Ishikawa (cell line): ENCODE results near the gene CACNA1F.

ENCODE experiments used
- CEBPB ChIP-seq: IDR thresholded peaks from 2 replicates; pipeline ENCODE4 v1.6.1; 2012
- CREB1 ChIP-seq: IDR thresholded peaks from 2 replicates; pipeline ENCODE4 v1.6.1; 2012; ENCODE audit warnings: low read depth
- EGR1 ChIP-seq: IDR thresholded peaks from 2 replicates; pipeline ENCODE4 v1.6.1; 2012
- EP300 ChIP-seq: IDR thresholded peaks from 2 replicates; pipeline ENCODE4 v1.6.1; 2012; ENCODE audit warnings: borderline replicate concordance
- FOXM1 ChIP-seq: IDR thresholded peaks from 2 replicates; pipeline ENCODE4 v1.6.1; 2012; ENCODE audit warnings: low read depth, borderline replicate concordance
- NFIC ChIP-seq: IDR thresholded peaks from 2 replicates; pipeline ENCODE4 v1.6.1; 2012
- RAD21 ChIP-seq: IDR thresholded peaks from 2 replicates; pipeline ENCODE4 v1.6.1; 2012; ENCODE audit warnings: low read depth
- TAF1 ChIP-seq: IDR thresholded peaks from 2 replicates; pipeline ENCODE4 v1.6.1; 2012; ENCODE audit warnings: low read depth, mild to moderate bottlenecking
- TCF12 ChIP-seq: IDR thresholded peaks from 2 replicates; pipeline ENCODE4 v1.6.1; 2012; ENCODE audit warnings: low read depth
- TEAD4 ChIP-seq: IDR thresholded peaks from 2 replicates; pipeline ENCODE4 v1.6.1; 2012
- YY1 ChIP-seq: IDR thresholded peaks from 2 replicates; pipeline ENCODE4 v1.6.1; 2012; ENCODE audit warnings: low read depth
- ZBTB7A ChIP-seq: IDR thresholded peaks from 2 replicates; pipeline ENCODE4 v1.6.1; 2012; ENCODE audit warnings: low read depth
- TF ChIP-seq, protein P1 (sequence below): IDR thresholded peaks from 2 replicates; pipeline ENCODE4 v1.6.1; 2012; ENCODE audit warnings: low read depth, mild to moderate bottlenecking
- TF ChIP-seq, protein P2 (sequence below): IDR thresholded peaks from 2 replicates; pipeline ENCODE4 v1.6.1; 2012
- TF ChIP-seq, protein P3 (sequence below): IDR thresholded peaks from 2 replicates; pipeline ENCODE4 v1.6.1; 2012

Gene CACNA1F

DNA sequence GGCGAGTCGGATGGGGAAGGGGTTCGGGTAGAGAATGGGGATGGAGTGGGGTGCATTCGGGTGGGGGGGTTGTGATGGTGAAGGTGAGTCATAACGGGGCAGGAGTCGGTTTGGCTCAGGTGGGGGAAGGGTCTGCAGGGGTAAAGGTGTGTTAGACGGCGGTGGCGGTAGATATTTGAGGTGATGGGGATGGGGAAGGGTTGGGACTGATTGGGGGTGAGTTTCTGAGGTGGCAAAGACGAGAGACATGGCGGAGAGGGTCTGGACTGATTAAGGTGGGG lies 33.9 kb downstream of the CACNA1F start:
- TF ChIP-seq YY1 (no peak), TEAD4 (no peak)
- TF ChIP-seq, protein P1, sequence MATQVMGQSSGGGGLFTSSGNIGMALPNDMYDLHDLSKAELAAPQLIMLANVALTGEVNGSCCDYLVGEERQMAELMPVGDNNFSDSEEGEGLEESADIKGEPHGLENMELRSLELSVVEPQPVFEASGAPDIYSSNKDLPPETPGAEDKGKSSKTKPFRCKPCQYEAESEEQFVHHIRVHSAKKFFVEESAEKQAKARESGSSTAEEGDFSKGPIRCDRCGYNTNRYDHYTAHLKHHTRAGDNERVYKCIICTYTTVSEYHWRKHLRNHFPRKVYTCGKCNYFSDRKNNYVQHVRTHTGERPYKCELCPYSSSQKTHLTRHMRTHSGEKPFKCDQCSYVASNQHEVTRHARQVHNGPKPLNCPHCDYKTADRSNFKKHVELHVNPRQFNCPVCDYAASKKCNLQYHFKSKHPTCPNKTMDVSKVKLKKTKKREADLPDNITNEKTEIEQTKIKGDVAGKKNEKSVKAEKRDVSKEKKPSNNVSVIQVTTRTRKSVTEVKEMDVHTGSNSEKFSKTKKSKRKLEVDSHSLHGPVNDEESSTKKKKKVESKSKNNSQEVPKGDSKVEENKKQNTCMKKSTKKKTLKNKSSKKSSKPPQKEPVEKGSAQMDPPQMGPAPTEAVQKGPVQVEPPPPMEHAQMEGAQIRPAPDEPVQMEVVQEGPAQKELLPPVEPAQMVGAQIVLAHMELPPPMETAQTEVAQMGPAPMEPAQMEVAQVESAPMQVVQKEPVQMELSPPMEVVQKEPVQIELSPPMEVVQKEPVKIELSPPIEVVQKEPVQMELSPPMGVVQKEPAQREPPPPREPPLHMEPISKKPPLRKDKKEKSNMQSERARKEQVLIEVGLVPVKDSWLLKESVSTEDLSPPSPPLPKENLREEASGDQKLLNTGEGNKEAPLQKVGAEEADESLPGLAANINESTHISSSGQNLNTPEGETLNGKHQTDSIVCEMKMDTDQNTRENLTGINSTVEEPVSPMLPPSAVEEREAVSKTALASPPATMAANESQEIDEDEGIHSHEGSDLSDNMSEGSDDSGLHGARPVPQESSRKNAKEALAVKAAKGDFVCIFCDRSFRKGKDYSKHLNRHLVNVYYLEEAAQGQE = no peak

DNA sequence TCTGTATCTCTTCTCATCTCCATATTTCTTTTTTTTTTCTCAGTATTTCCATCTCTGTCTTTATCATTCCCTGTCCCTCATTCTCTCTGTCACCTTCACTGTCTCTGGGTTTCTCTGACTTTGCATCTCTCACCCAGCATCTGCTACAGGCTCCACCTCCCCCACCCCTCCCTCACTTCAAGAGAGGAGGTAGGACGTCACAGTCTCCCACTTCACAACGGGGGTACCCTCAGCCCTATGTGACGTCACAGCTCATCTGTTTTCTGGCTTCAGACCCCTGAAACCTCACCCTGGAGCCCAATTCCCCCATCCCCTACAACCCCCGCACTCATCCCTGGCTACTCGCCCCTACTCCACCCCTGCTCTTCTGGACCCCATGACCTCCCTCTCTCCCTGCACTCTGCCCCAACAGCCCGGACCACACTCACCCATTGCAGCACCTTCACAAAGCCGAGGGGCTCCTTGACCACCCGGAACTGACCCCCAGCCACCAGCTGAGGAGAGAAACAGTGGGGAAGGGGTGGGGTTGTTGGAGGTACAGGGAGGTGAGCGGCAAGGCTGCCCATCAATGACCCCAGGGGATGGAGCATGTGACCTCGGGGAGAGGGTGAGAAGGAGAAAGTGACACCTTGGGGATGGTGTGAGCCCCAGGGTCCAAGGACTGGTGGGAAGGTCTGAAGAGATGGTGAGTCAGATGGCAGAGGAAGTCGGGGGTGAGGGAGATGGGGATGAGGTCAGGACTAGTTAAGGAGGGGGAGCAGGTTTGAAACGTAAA lies 34.4 kb downstream of the CACNA1F start:
- TF ChIP-seq YY1 (no peak), RAD21 (no peak), ZBTB7A (no peak), NFIC (no peak), TCF12 (no peak)
- TF ChIP-seq, protein P2, sequence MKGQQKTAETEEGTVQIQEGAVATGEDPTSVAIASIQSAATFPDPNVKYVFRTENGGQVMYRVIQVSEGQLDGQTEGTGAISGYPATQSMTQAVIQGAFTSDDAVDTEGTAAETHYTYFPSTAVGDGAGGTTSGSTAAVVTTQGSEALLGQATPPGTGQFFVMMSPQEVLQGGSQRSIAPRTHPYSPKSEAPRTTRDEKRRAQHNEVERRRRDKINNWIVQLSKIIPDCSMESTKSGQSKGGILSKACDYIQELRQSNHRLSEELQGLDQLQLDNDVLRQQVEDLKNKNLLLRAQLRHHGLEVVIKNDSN = no peak
- TF ChIP-seq, protein P3, sequence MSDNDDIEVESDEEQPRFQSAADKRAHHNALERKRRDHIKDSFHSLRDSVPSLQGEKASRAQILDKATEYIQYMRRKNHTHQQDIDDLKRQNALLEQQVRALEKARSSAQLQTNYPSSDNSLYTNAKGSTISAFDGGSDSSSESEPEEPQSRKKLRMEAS = no peak
- TF ChIP-seq, protein P1 = no peak

DNA sequence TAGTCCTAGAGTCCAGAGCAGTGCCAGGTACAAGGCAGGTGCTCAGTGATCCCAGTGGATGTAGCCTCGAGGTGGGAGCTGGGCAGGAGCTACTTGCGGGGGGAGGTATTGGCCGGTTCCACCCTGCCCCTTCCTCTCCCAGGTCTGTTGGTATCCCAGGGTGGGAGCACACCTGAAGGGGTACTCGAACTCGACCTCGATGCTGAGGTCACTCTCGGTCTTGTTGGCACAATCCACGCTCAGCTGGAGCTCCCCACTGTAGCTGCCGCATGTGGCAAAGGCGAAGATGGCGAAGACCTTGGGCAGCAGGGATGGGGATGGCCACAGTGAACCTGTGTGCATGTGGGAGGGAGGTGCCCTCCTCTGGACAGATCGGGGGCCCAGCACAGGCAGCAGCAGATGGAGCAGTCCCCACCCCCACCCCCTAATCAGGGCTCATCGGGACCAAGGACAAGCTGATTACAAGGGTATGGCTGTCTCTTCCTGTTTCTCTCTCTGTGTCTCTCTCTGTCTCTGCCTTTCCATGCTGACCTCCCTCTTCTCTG lies 35.5 kb downstream of the CACNA1F start:
- TF ChIP-seq, protein P1 = no peak
- TF ChIP-seq EP300 (no peak), FOXM1 (no peak), ZBTB7A (no peak), NFIC (no peak), EGR1 (no peak), RAD21 (no peak), TAF1 (no peak), YY1 (no peak), CEBPB (no peak), TEAD4 (no peak)
- TF ChIP-seq, protein P2 = no peak
- TF ChIP-seq, protein P3 = no peak

DNA sequence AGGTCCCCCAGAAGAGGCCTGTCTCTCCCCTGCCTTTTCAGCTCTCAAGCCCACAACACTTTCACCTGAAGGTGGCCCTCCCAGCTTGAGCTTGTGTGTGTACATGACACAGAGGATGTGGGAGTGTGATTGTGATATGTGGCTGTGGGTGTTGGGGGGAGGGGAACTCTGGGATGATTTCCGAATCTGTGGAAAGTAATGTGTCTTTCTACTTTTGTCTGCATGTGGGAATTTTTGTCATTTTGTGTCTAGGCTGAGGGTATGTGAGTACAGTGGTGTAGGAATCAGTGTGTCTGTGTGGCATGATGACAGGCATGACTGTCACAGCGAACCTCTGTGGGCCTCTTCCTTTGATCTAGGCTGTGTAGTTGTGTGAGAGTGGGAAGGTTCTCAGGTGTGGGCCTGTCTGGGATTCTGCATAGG lies 39.6 kb downstream of the CACNA1F start:
- no peak for TF ChIP-seq CEBPB
- no peak for TF ChIP-seq EGR1
- TF ChIP-seq YY1 = no peak
- no peak for TF ChIP-seq RAD21
- TF ChIP-seq CREB1 = no peak
- TF ChIP-seq, protein P2 = no peak
- no peak for TF ChIP-seq ZBTB7A
- no peak for TF ChIP-seq TCF12

DNA sequence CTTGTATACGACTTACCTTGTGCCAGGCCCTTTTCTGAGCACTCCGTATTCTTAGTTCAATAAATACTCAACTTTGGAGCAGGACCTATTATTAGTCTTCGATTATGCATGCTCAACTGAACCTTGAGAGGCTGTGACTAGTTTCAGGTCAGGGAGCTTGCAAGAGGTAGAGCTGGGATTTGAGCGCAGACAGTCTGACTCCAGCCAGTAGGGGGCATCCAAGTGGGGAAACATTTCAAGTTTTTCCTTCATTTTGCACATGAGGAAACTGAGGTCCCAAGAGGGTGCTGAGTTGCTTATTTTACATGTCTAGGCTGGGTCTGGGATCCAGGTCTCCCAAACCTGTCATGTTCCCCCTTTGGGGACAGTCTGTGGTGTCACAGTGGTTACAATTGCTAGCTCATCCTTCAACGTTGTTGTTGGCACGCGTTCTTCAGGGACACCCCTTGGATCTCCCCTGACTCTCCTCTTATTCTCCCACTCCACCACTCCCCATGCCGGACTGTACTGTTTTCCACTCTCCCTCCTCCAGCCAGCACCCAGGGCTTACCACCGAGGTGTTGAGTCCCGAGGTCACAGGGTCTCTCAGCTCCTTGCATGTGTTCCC lies 40.3 kb downstream of the CACNA1F start:
- TF ChIP-seq, protein P3 = no peak
- TF ChIP-seq NFIC (no peak), RAD21 (peak; percentile 35; the same call in 1 of the 2 replicates), YY1 (no peak)
- TF ChIP-seq, protein P2 = no peak
